Activated CD4-positive, alpha-beta T cell treated with anti-CD3 and anti-CD28 coated beads, Interleukin-2, amount 50 U/mL, for 24 hours (primary cell): ENCODE measurements around the gene NDUFA9.
A peak's percentile ranks its signal among the peaks of the same experiment; 100 is the strongest.

Experiments
- DNase-seq, 2 donors: peaks; one replicate each; pipeline ENCODE4 v3.0.0-alpha.2; 2020; ENCODE audit warnings: low read depth in 1 of 2, low spot score in 1 of 2

The NDUFA9 gene

GRCh38 chr12:4648501-4649357, at the start of gene NDUFA9, which contains the start of gene AKAP3:
Gene NDUFA9 (plus strand): TSS chr12:4649114. CDS start chr12:4649127, 13 bp downstream.
Gene AKAP3 (minus strand): TSS chr12:4649051. CDS start chr12:4638196, 10,855 bp downstream.
- DNase-seq, result peak; percentile 56 to 80

GRCh38 chr12:4603421-4603820, 45.5 kb upstream of the NDUFA9 start:
- DNase-seq, result no peak

GRCh38 chr12:4603946-4604345, 45.0 kb upstream of the NDUFA9 start:
- no peak for DNase-seq

- DNase-seq, result peak; percentile 59 to 75
Measured at GRCh38 chr12:4604684-4605193, 44.2 kb upstream of the NDUFA9 start.

GRCh38 chr12:4607056-4607455, 41.9 kb upstream of the NDUFA9 start:
- no peak for DNase-seq

GRCh38 chr12:4609071-4609470, 39.8 kb upstream of the NDUFA9 start:
- no peak for DNase-seq

- DNase-seq, result no peak
Measured at GRCh38 chr12:4610481-4610880, 38.4 kb upstream of the NDUFA9 start.

- no peak for DNase-seq
Measured at GRCh38 chr12:4615667-4616066, 33.2 kb upstream of the NDUFA9 start.

GRCh38 chr12:4621511-4621910, 27.4 kb upstream of the NDUFA9 start:
- no peak for DNase-seq

GRCh38 chr12:4626543-4626942, 22.4 kb upstream of the NDUFA9 start:
- no peak for DNase-seq

- no peak for DNase-seq
Measured at GRCh38 chr12:4628406-4628805, 20.5 kb upstream of the NDUFA9 start.

- DNase-seq, result no peak
Measured at GRCh38 chr12:4630262-4630661, 18.7 kb upstream of the NDUFA9 start.

GRCh38 chr12:4643747-4644146, 5.2 kb upstream of the NDUFA9 start:
- DNase-seq, result no peak

GRCh38 chr12:4645023-4645422, 3.9 kb upstream of the NDUFA9 start:
- no peak for DNase-seq

GRCh38 chr12:4648104-4648500, 812 bp upstream of the NDUFA9 start:
- DNase-seq, result no peak

GRCh38 chr12:4649358-4649661, 396 bp downstream of the NDUFA9 start:
- no peak for DNase-seq

- DNase-seq, result no peak
Measured at GRCh38 chr12:4653257-4653656, 4.3 kb downstream of the NDUFA9 start.

GRCh38 chr12:4653691-4654090, 4.8 kb downstream of the NDUFA9 start:
- DNase-seq, result no peak

- no peak for DNase-seq
Measured at GRCh38 chr12:4663971-4664505, 15.1 kb downstream of the NDUFA9 start.

GRCh38 chr12:4665236-4665635, 16.3 kb downstream of the NDUFA9 start:
- no peak for DNase-seq

GRCh38 chr12:4679711-4680110, 30.8 kb downstream of the NDUFA9 start:
- no peak for DNase-seq

GRCh38 chr12:4681732-4682131, 32.8 kb downstream of the NDUFA9 start:
- no peak for DNase-seq

- no peak for DNase-seq
Measured at GRCh38 chr12:4685317-4685716, 36.4 kb downstream of the NDUFA9 start.
